HG02623 (cell line): Measurements from ENCODE around the gene ANKUB1.

Experiments used
- ATAC-seq: cut with Tn5 transposase; IDR thresholded peaks from one replicate; pipeline ENCODE4 v1.9.1; 2021; ENCODE audit warnings: moderate library complexity; ENCODE audit not compliant: unreplicated experiment

The ANKUB1 gene

GRCh38 chr3:149713730-149714654 lies 78.4 kb downstream of the ANKUB1 start:
- ATAC-seq: no peak
